Mesendoderm (in vitro differentiated cells): ENCODE data around the gene EPHA2.

Experiments used
- DNase-seq: peaks from one replicate; pipeline ENCODE4 v3.0.0; 2013
- H2AK5ac ChIP-seq: 2 replicates; pipeline ENCODE4 v1.6.1; 2013; ENCODE audit warnings: low read length, inconsistent platforms
- H2BK120ac ChIP-seq: 2 replicates; pipeline ENCODE4 v1.6.1; 2013; ENCODE audit warnings: low read depth, mild to moderate bottlenecking, low read length, moderate library complexity, mixed read lengths
- H2BK15ac ChIP-seq: replicated peaks from 2 replicates; pipeline ENCODE4 v1.6.1; 2013; ENCODE audit warnings: low read depth, mild to moderate bottlenecking, moderate library complexity
- H2BK5ac ChIP-seq: 2 replicates; pipeline ENCODE4 v1.6.1; 2013; ENCODE audit warnings: low read length, inconsistent platforms
- H3K18ac ChIP-seq: 2 replicates; pipeline ENCODE4 v1.6.1; 2013; ENCODE audit warnings: mild to moderate bottlenecking, low read length, mixed read lengths
- H3K23ac ChIP-seq: one replicate; pipeline ENCODE4 v1.6.1; 2013; ENCODE audit warnings: low read length
- H3K27ac ChIP-seq: 2 replicates; pipeline ENCODE4 v1.5.1; 2013; ENCODE audit warnings: low read depth, mild to moderate bottlenecking, inconsistent platforms, low read length, moderate library complexity
- H3K27me3 ChIP-seq: 2 replicates; pipeline ENCODE4 v1.6.1; 2013; ENCODE audit warnings: low read length, control low read depth, mild to moderate bottlenecking, inconsistent platforms; ENCODE audit not compliant: insufficient read depth, poor library complexity
- H3K36me3 ChIP-seq: 2 replicates; pipeline ENCODE4 v1.6.1; 2013; ENCODE audit warnings: low read length, inconsistent platforms; ENCODE audit not compliant: control insufficient read depth, insufficient read depth
- H3K4ac ChIP-seq: one replicate; pipeline ENCODE4 v1.6.1; 2013; ENCODE audit warnings: low read depth, mild to moderate bottlenecking, low read length, moderate library complexity
- H3K4me1 ChIP-seq: 2 replicates; pipeline ENCODE4 v1.6.1; 2013; ENCODE audit warnings: low read depth, low read length, inconsistent platforms; ENCODE audit not compliant: control insufficient read depth
- H3K4me2 ChIP-seq: 2 replicates; pipeline ENCODE4 v1.6.1; 2013; ENCODE audit warnings: low read length
- H3K4me3 ChIP-seq: 2 replicates; pipeline ENCODE4 v1.5.1; 2013; ENCODE audit warnings: mild to moderate bottlenecking, low read length
- H3K56ac ChIP-seq: one replicate; pipeline ENCODE4 v1.6.1; 2013; ENCODE audit warnings: low read length
- H3K79me1 ChIP-seq: 2 replicates; pipeline ENCODE4 v1.6.1; 2013; ENCODE audit warnings: low read length, inconsistent platforms
- H3K79me2 ChIP-seq: 2 replicates; pipeline ENCODE4 v1.6.1; 2013; ENCODE audit warnings: mild to moderate bottlenecking, low read length; ENCODE audit not compliant: control insufficient read depth, insufficient read depth
- H3K9ac ChIP-seq: 2 replicates; pipeline ENCODE4 v1.6.1; 2013; ENCODE audit warnings: low read length, inconsistent platforms
- H4K5ac ChIP-seq: one replicate; pipeline ENCODE4 v1.6.1; 2013; ENCODE audit warnings: low read length
- H4K8ac ChIP-seq: one replicate; pipeline ENCODE4 v1.6.1; 2013; ENCODE audit warnings: low read depth, mild to moderate bottlenecking, control low read depth, low read length, moderate library complexity
- WGBS: extraction: QIAGEN DNeasy Blood & Tissue Kit; methylation state at CpG from one replicate; pipeline ENCODE4 v1.1.7; 2013; ENCODE audit warnings: low lambda C conversion rate, missing lambda C conversion rate; ENCODE audit not compliant: insufficient coverage; ENCODE audit errors: extremely low coverage; 5-methylcytosine and 5-hydroxymethylcytosine counted together

Gene EPHA2

GRCh38 chr1:16175610-16176553, 20.0 kb upstream of the EPHA2 start:
- peak overlapping the region; percentile 78 for H3K18ac ChIP-seq
- H3K9ac ChIP-seq, result peak overlapping the region; percentile 24
- H2AK5ac ChIP-seq, result no peak overlapping the region
- no peaks in the 10 kb centered on the region for H3K4me1 ChIP-seq
- H2BK15ac ChIP-seq, result no peak overlapping the region
- H3K79me2 ChIP-seq, result no peaks in the 10 kb centered on the region
- peak overlapping the region; percentile 74 for H3K56ac ChIP-seq
- H3K4ac ChIP-seq, result no peak overlapping the region
- H3K79me1 ChIP-seq, result no peaks in the 10 kb centered on the region
- no peaks in the 10 kb centered on the region for H3K27me3 ChIP-seq
- WGBS, result no CpG with 5 or more reads among the region's 24 CpGs
- peak overlapping the region; percentile 21 for H3K27ac ChIP-seq
- H2BK120ac ChIP-seq, result no peak overlapping the region
- H4K5ac ChIP-seq, result no peak overlapping the region
- no peak overlapping the region for H2BK5ac ChIP-seq
- no peak overlapping the region for H3K23ac ChIP-seq
- no peak overlapping the region for H3K4me3 ChIP-seq
- DNase-seq, result no peak
- no peaks in the 10 kb centered on the region for H3K36me3 ChIP-seq
- no peak overlapping the region for H3K4me2 ChIP-seq
- H4K8ac ChIP-seq, result no peak overlapping the region

DNA sequence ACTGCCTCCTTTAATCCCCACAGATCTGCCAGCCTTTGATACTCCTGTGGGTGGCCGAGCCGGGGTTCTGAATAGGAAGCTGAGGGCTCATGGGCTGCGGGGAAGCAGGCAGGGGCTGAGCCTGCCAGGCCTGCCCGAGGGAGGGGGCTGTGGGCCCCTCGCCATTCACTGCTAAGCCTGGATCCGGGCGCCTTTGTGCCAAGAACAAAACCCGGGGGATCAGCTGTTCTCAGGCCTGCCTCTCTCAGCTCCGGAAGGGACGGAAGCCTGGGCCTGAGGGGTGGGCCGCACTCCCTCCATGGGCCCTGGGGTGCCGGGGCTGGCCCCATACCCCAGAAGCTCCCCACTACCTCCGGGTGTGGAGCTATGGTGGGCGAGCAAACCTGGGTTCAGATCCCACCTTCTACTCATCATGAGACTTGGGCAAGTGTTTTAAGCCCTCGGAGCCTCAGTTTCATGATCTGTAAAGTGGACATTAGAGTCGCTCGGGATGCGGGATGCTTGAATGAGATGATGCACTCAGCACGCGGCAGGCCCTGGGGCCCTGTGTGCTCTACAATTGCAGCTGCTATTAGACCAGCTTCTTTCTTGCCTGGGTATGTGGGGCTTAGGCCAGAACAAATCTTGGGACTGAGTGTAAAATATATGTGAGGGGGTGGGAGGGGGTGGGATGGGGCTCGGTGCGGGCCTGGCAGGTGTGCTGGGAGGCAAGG, 19.2 kb upstream of the EPHA2 start:
- no peak for DNase-seq
- H3K23ac ChIP-seq, result no peak overlapping the region
- peak overlapping the region; percentile 78 for H3K18ac ChIP-seq
- peak overlapping the region; percentile 39 for H2BK120ac ChIP-seq
- H2BK5ac ChIP-seq, result no peak overlapping the region
- no peaks in the 10 kb centered on the region for H3K36me3 ChIP-seq
- H3K56ac ChIP-seq, result peak overlapping the region; percentile 37
- no peak overlapping the region for H3K9ac ChIP-seq
- no peak overlapping the region for H3K4ac ChIP-seq
- H3K4me3 ChIP-seq, result no peak overlapping the region
- H4K5ac ChIP-seq, result no peak overlapping the region
- H3K79me2 ChIP-seq, result no peaks in the 10 kb centered on the region
- no peak overlapping the region for H2AK5ac ChIP-seq
- WGBS, result no CpG with 5 or more reads among the region's 22 CpGs
- H3K27me3 ChIP-seq, result no peaks in the 10 kb centered on the region
- no peak overlapping the region for H3K27ac ChIP-seq
- no peak overlapping the region for H2BK15ac ChIP-seq
- no peak overlapping the region for H4K8ac ChIP-seq
- H3K4me2 ChIP-seq, result no peak overlapping the region
- no peaks in the 10 kb centered on the region for H3K4me1 ChIP-seq
- H3K79me1 ChIP-seq, result no peaks in the 10 kb centered on the region

- no CpG with 5 or more reads among the region's 9 CpGs for WGBS
- Histone ChIP-seq H3K4ac (no peak overlapping the region), H3K18ac (no peak overlapping the region), H2BK15ac (no peak overlapping the region), H4K5ac (no peak overlapping the region), H3K9ac (no peak overlapping the region), H3K36me3 (no peaks in the 10 kb centered on the region), H2AK5ac (no peak overlapping the region), H2BK120ac (peak overlapping the region; percentile 39), H2BK5ac (no peak overlapping the region), H3K4me1 (peaks cover under 1% of the 10 kb centered on the region), H3K79me2 (no peaks in the 10 kb centered on the region), H3K23ac (no peak overlapping the region), H3K4me3 (no peak overlapping the region), H3K27ac (peak overlapping the region; percentile 30), H3K79me1 (no peaks in the 10 kb centered on the region), H3K56ac (peak overlapping the region; percentile 37), H4K8ac (no peak overlapping the region), H3K4me2 (no peak overlapping the region), H3K27me3 (no peaks in the 10 kb centered on the region)
- DNase-seq, result no peak
Observed at GRCh38 chr1:16174261-16174868, 18.5 kb upstream of the EPHA2 start.

- Histone ChIP-seq H3K9ac (peak overlapping the region; percentile 12), H3K18ac (peak overlapping the region; percentile 2), H3K4ac (peak overlapping the region; percentile 92), H3K4me3 (no peak overlapping the region), H3K4me1 (peaks cover 5% of the 10 kb centered on the region), H2BK5ac (peak overlapping the region; percentile 22), H3K23ac (no peak overlapping the region), H2BK120ac (peak overlapping the region; percentile 62), H3K27me3 (no peaks in the 10 kb centered on the region), H3K27ac (no peak overlapping the region), H3K36me3 (no peaks in the 10 kb centered on the region), H3K4me2 (no peak overlapping the region), H2AK5ac (no peak overlapping the region), H4K5ac (no peak overlapping the region), H4K8ac (no peak overlapping the region), H3K79me2 (no peaks in the 10 kb centered on the region), H2BK15ac (peak overlapping the region; percentile 19), H3K56ac (peak overlapping the region; percentile 79), H3K79me1 (no peaks in the 10 kb centered on the region)
- DNase-seq, result peak; percentile 83
- no CpG with 5 or more reads among the region's 12 CpGs for WGBS
Observed at GRCh38 chr1:16173447-16174260, 17.8 kb upstream of the EPHA2 start.

GRCh38 chr1:16172964-16173446, 17.1 kb upstream of the EPHA2 start:
- H3K4ac ChIP-seq, result peak overlapping the region; percentile 92
- no peak overlapping the region for H3K27ac ChIP-seq
- no peaks in the 10 kb centered on the region for H3K79me2 ChIP-seq
- H2BK5ac ChIP-seq, result peak overlapping the region; percentile 0
- H3K56ac ChIP-seq, result peak overlapping the region; percentile 79
- no peak overlapping the region for H4K5ac ChIP-seq
- no peak overlapping the region for H3K4me2 ChIP-seq
- no peak overlapping the region for H4K8ac ChIP-seq
- no peaks in the 10 kb centered on the region for H3K27me3 ChIP-seq
- H2BK15ac ChIP-seq, result peak overlapping the region; percentile 19
- H3K23ac ChIP-seq, result no peak overlapping the region
- H3K79me1 ChIP-seq, result no peaks in the 10 kb centered on the region
- no peak overlapping the region for H2AK5ac ChIP-seq
- peak overlapping the region; percentile 12 for H3K9ac ChIP-seq
- H3K4me1 ChIP-seq, result peaks cover 6% of the 10 kb centered on the region
- DNase-seq, result no peak
- peak overlapping the region; percentile 62 for H2BK120ac ChIP-seq
- H3K18ac ChIP-seq, result peak overlapping the region; percentile 2
- no CpG with 5 or more reads among the region's 14 CpGs for WGBS
- H3K4me3 ChIP-seq, result no peak overlapping the region
- no peaks in the 10 kb centered on the region for H3K36me3 ChIP-seq
